Fibroblast of skin of back (primary cell): ENCODE data around the gene TSGA10.
"Not testable (repeated sequence)": the region's sequence is repeated elsewhere in the genome, so short reads cannot be mapped to it uniquely, and the experiment has no call there.

Experiments
- DNase-seq: peaks from one replicate; pipeline ENCODE4 v3.0.0-alpha.2; 2013

TSGA10 gene

DNA sequence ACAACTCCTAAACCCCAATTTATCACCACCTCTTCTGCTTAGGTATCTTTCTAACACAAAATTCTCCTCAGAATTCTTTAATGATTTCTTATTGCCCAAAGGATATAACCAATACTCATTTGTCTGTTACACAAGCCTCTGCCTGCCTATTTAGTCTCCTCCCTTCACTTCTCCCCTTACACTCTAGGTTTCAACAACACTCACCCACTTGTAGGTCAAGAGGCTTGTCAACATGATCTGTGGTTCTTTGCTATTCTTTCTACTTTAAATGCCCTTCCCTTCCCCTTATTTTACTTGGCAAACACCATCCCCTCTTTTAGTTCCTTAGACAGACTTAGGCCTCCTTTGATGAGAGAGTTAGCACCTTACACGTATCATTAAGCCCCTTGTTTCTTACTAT is 82.2 kb downstream of the TSGA10 start:
- DNase-seq: no peak

DNA sequence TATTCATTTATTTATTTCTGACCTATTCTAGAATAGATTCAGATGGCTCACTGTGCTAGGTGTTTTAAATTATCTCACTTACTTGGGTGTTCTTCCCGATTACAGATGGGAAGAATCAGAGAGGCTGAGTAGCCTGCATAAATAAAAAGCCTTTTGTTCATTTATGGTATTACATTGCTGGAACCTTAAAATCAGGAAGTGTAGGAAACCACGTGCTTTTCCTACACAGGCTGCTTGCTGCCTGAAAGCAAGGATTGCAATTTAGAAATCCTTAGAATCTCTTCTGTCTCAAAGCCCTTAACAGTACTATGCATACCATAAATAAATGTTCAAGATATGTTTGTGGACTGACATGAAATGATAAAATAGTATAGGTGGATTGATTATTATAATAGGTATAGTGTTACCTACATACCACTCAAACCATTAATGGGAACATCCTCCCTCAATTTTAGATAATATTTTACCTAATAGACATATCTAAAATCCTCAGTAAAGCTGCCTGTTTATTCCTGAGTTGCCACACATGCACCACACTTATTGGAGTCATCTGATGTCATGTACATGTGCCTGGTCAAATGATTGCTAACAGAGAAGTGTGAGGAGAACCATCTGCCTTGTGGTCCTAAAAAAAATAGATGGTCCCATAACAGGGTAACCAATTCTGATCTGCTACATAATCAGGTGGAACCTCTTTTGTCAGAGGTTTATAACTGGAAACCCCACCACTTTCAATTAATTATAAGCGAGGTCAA is 86.7 kb downstream of the TSGA10 start:
- DNase-seq: no peak

DNA sequence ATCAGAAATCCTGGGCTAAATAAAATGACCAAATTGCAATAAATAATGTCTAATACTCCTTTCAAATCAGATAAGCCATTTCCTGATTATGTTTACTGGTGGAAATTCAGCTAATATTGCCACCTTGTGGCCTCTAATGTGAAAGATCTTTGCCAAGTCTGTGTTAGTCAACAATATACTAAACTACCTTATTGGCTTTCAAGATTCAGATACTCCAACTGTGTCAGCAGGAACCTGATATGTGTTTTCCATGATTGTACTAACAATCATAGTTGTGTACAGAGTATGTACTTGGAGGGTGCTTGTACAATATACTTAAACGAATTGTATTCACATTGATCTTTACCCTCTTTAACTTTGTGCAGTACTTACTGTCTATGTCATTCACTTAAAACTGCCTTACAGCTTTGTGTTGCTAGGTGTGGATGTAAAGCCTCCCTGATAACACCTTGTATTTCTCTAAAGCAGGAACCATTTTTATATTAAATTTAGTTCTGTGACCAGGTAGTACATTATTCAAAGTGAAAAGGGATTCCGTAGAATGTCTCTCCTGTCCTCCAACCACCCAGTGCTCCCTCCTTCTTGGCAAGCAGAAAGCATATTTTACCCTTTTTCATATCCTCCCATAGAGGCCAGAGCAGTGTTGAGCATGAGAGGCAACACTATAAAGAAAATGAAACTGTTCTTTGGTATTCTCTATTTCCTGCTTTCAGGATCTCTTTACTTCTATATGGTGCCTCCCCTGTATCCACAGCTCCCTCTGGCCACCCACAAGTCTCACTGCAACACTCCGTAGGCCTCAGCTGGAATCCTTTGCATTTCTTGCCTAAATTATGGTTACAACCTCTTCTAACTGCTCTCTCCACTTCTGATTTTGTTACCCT is 88.4 kb downstream of the TSGA10 start:
- peak; percentile 39 for DNase-seq

DNA sequence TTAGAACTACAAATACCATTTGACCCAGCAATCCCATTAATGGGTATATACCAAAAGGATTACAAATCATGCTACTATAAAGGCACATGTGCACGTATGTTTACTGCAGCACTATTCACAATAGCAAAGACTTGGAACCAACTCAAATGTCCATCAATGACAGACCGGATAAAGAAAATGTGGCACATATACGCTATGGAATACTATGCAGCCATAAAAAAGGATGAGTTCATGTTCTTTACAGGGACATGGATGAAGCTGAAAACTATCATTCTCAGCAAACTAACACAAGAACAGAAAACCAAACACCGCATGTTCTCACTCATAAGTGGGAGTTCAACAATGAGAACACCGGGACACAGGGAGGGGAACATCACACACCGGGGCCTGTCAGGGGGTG is 105.6 kb downstream of the TSGA10 start:
- not testable (repeated sequence) for DNase-seq

DNA sequence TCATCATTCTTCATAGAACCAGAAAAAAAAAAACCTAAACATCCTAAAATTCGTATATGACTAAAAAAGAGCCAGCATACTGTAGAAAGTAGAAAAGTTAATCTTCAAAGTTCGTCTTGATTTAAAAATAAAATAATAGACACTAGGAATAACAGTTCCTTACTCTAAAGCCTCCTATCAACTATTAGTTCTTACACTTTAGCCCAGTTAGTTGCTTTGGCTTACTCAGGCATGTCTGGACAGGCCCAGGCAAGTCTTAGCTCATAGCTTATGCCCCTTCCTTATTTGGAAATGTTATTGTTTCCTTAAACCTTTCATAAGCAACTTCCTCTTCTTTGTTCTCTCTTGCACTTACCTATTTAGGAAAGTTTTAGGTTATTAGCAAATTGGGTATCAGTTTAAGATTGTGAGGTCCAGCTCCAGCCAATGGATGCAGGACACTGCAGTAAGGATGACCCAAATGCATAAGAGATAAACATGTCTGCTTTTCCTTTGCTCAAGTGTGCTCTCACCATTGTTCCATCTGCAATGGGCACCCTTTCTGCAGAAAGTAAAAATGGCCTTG is 113.9 kb downstream of the TSGA10 start:
- DNase-seq: not testable (repeated sequence)

DNA sequence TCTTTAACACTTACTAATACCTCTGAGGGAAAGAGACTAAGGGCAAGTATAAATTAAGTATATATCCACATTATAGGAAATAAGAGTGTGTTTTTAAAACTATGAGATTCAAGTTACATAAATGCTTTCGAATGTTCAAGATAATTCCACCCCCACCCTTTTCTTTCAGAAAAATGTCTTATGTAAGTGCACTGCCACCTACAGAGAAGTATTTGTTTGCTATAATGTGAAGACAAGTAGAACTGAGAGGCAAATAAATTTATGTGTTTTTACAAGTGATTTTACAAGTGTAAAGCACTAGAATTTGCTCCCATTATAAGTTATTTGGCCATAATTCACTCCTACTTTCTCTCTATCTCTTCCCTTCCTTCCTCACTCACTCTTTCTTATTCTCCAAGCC is 118.8 kb downstream of the TSGA10 start:
- DNase-seq: no peak

DNA sequence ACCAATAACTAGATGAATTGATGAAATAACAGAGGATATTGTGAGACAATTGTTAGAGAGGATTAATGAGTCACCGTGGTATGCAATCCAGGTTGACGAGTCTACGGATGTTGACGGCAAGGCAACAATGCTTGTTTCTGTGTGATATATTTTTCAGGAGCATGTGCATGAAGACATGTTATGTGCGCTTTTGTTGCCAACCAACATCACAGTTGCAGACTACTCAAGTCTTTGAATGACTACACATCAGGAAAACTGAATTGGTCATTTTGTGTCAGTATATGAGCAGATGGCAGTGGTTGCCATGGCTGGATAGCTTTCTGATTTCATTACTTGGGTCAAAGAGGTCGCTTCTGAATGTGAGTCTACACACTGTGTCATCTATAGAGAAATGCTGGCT is 122.0 kb downstream of the TSGA10 start:
- no peak for DNase-seq

DNA sequence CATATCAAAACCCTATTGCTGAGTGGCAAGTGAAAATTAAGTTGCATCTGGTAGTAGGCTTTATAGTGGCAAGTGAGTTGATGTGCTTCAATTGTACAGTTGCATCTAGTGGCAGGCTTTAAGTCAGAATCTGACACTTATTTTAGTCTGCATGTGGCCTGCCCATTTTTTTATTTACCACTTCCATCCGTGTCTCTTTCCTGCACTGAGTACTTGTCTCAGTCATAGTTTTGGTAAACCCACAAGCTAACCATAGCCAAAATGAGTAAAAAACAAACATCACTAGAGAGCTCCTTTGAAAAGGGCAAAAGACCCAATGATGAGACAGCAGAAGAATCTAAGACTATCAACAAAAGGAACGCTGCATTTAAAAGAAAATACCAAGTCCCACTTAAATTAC is 122.7 kb downstream of the TSGA10 start:
- DNase-seq: no peak

DNA sequence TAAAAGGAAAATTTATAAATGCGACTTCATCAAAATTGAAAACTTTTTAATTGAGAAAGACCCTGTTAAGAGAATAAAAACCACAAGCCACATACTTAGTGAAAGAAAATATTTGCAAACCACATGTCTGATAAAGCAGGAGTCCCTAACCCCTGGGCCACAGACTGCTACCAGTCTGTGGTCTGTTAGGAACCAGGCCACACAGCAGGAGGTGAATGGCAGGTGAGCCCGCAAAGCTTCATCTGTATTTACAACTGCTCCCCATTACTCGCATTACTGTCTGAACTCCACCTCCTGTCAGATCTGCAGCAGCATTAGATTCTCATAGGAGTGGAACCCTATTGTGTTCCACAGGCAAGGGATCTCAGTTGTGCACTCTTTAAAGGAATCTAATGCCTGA is 123.3 kb downstream of the TSGA10 start:
- no peak for DNase-seq

DNA sequence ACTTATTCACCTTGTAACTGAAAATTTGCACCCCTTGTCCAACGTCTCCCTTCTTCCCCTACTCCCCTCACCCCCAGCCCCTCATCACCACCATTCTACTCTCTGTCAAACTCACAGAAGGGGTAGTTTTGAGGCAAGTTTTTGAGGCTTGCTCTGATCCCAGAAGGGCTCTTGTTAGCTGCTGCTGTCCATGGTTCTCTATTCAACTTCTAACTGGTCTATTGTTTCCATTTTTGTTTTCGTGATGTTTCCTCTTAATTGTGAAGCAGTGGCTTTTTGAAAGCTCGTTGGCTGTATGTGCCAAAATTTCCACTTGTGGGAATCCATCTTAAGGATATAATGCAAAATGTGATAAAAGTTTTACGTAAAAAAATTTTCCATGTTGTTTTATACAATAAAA is 126.2 kb downstream of the TSGA10 start:
- DNase-seq: no peak

DNA sequence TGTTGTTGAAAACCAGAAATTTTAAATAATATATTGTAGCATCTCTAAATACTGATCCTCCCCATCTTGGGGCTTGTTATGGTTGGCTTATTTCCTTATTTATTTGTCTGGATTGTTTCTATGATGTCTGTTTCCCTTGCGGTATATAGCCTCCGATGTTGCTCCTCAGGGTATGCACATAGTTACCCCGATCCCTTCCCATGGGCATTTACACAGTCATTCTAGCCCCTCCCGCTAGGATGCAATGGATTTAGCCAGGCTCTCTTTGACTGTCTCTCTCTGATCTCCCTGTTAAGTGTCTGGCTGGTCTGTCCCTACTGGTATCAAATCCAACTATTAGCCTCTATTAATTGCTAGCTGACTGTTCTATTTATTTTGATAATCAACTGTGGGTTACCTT is 126.9 kb downstream of the TSGA10 start:
- DNase-seq: no peak

DNA sequence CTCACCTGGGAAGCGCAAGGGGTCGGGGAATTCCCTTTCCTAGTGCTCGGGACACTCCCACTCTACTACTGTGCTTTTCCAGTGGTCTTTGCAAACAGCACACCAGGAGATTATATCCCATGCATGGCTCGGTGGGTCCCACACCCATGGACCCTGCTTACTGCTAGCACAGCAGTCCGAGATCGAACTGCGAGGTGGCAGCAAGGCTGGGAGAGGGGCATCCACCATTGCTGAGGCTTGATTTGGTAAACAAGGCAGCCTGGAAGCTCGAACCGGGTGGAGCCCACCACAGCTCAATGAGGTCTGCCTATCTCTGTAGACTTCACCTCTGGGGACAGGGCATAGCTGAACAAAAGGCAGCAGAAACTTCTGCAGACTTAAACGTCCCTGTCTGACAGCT is 154.0 kb downstream of the TSGA10 start:
- DNase-seq: no peak

DNA sequence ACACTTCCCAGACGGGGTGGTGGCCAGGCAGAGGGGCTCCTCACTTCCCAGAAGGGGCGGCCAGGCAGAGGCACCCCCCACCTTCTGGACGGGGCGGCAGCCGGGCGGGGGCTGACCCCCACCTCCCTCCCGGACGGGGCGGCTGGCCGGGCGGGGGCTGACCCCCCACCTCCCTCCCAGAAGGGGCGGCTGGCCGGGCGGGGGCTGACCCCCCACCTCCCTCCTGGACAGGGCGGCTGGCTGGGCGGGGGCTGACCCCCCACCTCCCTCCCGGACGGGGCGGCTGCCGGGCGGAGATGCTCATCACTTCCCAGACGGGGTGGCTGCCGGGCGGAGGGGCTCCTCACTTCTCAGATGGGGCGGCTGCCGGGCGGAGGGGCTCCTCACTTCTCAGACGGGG is 166.0 kb downstream of the TSGA10 start:
- not testable (repeated sequence) for DNase-seq

DNA sequence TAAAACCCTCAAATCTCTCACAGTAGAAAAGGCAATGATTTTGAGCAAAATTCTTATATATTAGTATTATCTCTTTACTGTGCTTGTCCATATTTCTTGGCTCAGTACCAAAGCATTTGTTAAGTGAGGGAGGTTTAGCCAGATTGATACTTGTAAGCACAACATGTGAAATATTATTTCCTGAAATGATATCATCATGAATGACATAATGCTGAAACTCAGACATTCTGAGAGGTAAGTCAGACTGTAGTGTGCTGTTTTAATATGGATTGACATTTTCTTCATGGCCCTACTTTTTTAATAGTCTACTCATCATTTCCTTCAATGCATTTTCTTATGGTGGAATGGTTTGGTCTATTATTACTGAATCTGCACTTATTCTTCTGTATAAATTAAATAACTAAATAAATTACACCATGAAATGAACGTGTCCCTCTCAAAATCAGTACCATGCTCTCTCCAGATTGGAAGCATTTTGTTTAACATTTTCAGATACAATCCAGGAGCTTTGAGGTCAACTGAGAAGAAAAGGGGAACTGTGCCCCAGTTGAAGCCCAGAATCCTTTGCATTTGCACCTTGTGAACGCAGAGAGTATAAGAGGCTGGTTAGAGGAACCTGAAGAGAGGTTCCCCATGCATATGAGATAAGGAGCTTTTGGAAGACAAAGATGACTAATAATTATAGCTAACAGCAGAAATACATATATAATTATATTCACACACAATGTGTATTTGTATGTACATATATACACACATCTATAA is 168.7 kb downstream of the TSGA10 start:
- DNase-seq: no peak

DNA sequence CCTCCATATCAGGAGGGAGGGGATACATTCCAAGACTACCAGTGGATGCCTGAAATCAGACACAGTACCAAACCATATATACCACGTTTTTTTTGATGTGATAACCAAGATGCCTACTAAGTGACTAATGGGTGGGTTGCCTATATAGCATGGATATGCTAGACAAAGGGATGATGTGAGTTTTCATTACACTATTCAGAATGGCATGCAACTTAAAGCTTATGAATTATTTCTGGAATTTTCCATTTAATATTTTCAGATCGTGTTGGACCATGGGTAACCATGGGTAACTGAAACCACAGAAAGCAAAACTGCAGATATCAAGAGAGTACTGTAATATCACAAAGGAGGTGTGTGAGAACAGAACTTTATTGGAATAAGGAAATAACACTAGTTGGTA is 179.1 kb downstream of the TSGA10 start:
- peak; percentile 14 for DNase-seq

DNA sequence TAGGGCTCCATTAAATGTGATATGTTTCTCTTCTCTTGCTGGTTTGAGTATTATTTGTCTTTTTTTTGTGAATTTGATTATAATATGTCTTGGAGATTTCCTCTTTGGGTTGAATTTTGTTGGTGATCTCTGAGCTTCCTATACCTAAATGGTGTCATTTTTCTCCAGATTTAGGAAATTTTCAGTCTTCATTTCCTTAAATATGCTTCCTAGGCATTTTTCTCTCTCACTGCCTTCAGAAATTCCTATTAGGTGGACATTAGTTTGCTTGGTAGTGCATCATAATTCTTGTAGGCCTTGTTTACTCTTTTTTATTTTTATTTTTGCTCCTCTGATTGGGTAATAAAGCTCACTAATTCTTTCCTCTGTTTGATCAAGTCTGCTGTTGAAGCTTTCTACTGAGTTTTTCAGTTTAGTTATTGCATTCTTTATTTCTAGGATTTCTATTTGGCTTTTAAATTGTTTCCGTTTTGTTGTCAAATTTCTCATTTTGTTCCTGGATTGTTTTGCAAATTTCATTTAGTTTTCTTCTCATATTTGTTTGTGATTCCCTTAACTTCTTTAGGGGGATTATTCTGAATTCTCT is 182.1 kb downstream of the TSGA10 start:
- DNase-seq: no peak

DNA sequence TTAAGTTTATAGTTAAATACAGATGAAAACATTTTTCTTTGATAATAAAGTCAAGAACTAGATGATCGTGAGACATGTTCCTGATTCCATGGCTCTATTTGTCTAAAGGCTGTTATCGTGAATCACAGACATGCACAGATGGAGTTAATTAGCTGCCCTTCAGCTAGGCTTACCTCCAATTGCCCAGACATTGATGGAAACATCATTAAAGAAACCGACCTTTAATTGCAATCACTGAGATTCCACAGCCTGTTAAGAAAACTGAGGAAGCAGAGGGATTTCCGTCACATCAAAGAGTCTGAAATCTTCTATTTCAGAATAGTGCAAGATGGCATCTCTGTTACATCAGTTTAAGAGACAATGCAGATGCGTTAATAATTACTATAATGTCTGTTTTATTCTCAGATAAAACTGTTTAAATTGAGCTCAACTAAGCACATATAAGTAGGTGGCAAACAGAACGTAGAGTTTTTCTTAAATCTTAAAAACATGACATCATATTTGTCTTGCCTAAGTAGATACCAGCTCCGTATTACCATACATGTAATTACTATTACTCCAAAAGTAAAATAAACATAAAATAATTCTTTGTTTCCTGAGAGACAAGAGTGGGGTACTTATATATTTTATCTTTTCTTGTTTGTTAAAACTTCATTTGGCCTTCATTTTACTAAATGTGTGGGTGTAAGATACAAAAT is 194.8 kb downstream of the TSGA10 start:
- DNase-seq: no peak

DNA sequence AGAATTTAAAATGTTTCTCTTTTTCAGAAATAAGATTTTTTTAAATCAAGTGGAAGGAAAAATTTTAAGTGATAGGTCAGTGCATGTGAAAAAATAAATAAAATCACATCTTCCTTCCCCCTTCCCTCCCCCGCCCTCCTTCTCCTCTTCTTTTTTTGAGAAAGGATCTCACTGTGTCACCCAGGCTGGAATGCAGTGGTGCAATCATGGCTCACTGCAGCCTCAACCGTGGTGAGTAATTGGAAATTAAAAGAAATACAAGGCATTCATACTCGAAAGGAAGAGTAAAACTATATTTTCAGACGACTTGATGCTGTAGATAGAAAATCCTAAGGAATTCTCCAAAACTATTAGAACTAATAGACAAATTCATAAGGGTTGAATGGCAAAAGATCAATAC is 201.8 kb downstream of the TSGA10 start:
- DNase-seq: no peak

DNA sequence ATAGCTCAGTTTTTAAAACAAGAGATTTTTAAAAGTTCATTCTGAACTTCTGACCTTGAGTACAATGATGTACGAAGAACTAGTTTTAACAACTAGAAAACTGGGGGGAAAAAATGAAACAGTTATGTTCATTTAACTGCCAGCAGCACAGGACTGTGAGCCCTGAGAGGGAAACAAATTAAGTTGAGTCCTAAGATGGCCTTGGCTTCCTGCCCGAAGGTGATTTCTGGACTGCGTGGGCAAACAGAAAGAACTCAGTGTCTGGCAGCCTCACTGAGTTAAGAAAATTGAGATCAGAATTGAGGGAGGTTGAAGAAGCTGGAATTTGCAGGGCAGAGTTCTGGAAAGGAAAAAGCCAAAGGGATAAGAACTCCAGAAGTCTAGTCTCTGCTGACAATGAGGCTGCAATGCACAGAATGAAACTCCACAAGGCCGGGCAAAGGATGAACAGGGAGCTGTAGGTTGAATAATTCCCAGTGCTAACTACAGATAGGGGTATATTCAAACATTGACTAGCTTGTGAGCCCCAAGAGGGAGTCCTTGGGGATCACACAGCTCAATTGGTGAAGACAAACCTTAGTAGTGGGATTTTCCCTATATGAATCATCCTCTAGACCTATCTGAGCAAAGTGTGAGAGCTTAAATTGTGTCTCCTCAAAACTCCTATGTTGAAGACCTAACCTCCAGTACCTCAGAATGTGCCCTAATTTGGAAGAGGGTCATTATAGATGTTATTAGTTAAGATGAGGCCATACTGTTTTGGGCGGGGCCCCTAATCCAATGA is 205.6 kb downstream of the TSGA10 start:
- no peak for DNase-seq

DNA sequence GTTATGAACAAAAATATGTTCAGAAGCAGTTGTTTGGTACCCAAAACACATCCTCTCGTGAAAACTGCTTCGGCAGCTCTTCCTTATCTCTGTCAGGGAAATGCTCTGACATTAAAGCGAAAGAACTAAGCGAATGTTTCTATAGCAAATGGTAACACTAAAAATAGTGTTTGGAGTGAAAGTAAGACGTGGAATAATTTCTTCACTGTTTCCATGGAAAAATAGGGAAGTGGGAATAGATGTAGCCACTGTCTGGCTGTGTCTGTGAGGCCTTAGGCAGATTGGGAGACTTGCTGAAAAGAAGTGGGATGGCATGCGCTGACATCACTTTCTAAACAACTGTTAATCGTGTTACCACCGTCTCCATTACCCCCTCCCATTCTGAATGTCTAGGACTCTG is 207.2 kb downstream of the TSGA10 start:
- no peak for DNase-seq
